ENCODE data around the gene SH3PXD2A. TPM values are rescaled to one million over a fixed set of nuclear protein-coding genes. Genes with fewer than 3 reads are reported as not detected.

Gene SH3PXD2A
- total and polyA plus RNA-seq, 2 experiments from 2014 or later: 1.8 to 5.0 TPM

GRCh38 chr10:103824281-103824680 lies 31.1 kb downstream of the SH3PXD2A start:
- Mint-ChIP-seq H3K27ac (no peak overlapping the region; the same call in 1 of the 2 replicates), H3K4me1 (peaks cover 31% of the 10 kb centered on the region), H3K9me3 (no peaks in the 10 kb centered on the region), H3K36me3 (ENCODE audit: low read depth) (no peaks in the 10 kb centered on the region), H3K27me3 (ENCODE audit: insufficient read depth, low read depth, poor library complexity) (peaks cover 21% of the 10 kb centered on the region), H3K4me3 (no peak overlapping the region)
- Histone ChIP-seq H3K27ac (ENCODE audit: low read depth) (no peak overlapping the region), H3K9me2 (ENCODE audit: insufficient read depth) (no peaks in the 10 kb centered on the region), H3K79me2 (replicated peaks; ENCODE audit: insufficient read depth) (no peaks in the 10 kb centered on the region), H4K20me1 (replicated peaks; ENCODE audit: insufficient read depth) (no peaks in the 10 kb centered on the region), H3K27me3 (ENCODE audit: insufficient read depth) (no peaks in the 10 kb centered on the region), H3K36me3 (ENCODE audit: insufficient read depth) (no peaks in the 10 kb centered on the region), H3K4me1 (ENCODE audit: insufficient read depth) (no peaks in the 10 kb centered on the region; the same call in 1 of the 2 replicates), H3K4me2 (no peak overlapping the region), H3K4me3 (no peak overlapping the region), H2AFZ (no peak overlapping the region), H3F3A (replicated peaks; ENCODE audit: low read depth) (no peaks in the 10 kb centered on the region)
- no peak for DNase-seq (ENCODE audit: low spot score)
- TF ChIP-seq EZH2 (IDR thresholded peaks at IDR 0.05; ENCODE audit: low read depth, unreplicated experiment) (no peak), REST (IDR thresholded peaks at IDR 0.05; ENCODE audit: unreplicated experiment) (no peak), ZNF114 (CRISPR knock-in tag; IDR thresholded peaks at IDR 0.05) (no peak), EZH2phosphoT487 (IDR thresholded peaks at IDR 0.05; ENCODE audit: unreplicated experiment) (no peak), POLR2AphosphoS5 (IDR thresholded peaks at IDR 0.05; ENCODE audit: low read depth) (no peak), STAT1 (IDR thresholded peaks at IDR 0.05; ENCODE audit: unreplicated experiment) (no peak), ETS1 (IDR thresholded peaks at IDR 0.05) (no peak)
- ATAC-seq: no peak

GRCh38 chr10:103823706-103824272 lies 31.6 kb downstream of the SH3PXD2A start:
- no peak overlapping the region for H3K27ac ChIP-seq (ENCODE audit: low read depth)
- ATAC-seq: peak; percentile 25
- H3K79me2 ChIP-seq (replicated peaks; ENCODE audit: insufficient read depth): no peaks in the 10 kb centered on the region
- H3K36me3 ChIP-seq (ENCODE audit: insufficient read depth): no peaks in the 10 kb centered on the region
- H2AFZ ChIP-seq: no peak overlapping the region
- no peaks in the 10 kb centered on the region for H3K27me3 ChIP-seq (ENCODE audit: insufficient read depth)
- Mint-ChIP-seq H3K9me3 (no peaks in the 10 kb centered on the region), H3K4me3 (no peak overlapping the region), H3K27ac (no peak overlapping the region; the same call in 1 of the 2 replicates), H3K4me1 (peaks cover 29% of the 10 kb centered on the region), H3K27me3 (ENCODE audit: insufficient read depth, low read depth, poor library complexity) (peaks cover 21% of the 10 kb centered on the region), H3K36me3 (ENCODE audit: low read depth) (no peaks in the 10 kb centered on the region)
- H3K4me3 ChIP-seq: no peak overlapping the region
- no peaks in the 10 kb centered on the region for H3F3A ChIP-seq (replicated peaks; ENCODE audit: low read depth)
- DNase-seq (ENCODE audit: low spot score): no peak
- H3K4me1 ChIP-seq (ENCODE audit: insufficient read depth): no peaks in the 10 kb centered on the region; the same call in 1 of the 2 replicates
- no peaks in the 10 kb centered on the region for H4K20me1 ChIP-seq (replicated peaks; ENCODE audit: insufficient read depth)
- H3K4me2 ChIP-seq: no peak overlapping the region
- H3K9me2 ChIP-seq (ENCODE audit: insufficient read depth): no peaks in the 10 kb centered on the region
- TF ChIP-seq EZH2 (IDR thresholded peaks at IDR 0.05; ENCODE audit: low read depth, unreplicated experiment) (no peak), REST (IDR thresholded peaks at IDR 0.05; ENCODE audit: unreplicated experiment) (no peak), JUNB (IDR thresholded peaks at IDR 0.05; ENCODE audit: unreplicated experiment) (no peak), CTCF (conservative IDR thresholded peaks at IDR 0.05; ENCODE audit: low read depth in 2 of 2) (no peak)
